Measurements from ENCODE around the gene PHF21A.

GRCh38 chr11:46106530-46107407 lies 14.5 kb downstream of the PHF21A start:
- TF ChIP-seq CTCF (IDR thresholded peaks at IDR 0.05) (no peak), POLR2A (IDR thresholded peaks at IDR 0.05) (no peak)
